Stomach (tissue), 19 donors: ENCODE results near the gene ENO3. TPM values are rescaled to one million over a fixed set of nuclear protein-coding genes. Genes with fewer than 3 reads are reported as not detected.

Experiments
- DNase-seq, 2 donors: peaks; one replicate each; pipeline versions ENCODE4 v3.0.0 to v3.0.0-alpha.2; 2013 to 2019
- H3K27ac ChIP-seq, 5 donors: fragments of 200-600 bp in 4 of 5; sonication (generic) in 4 of 5; one replicate each; pipeline ENCODE4 v1.5.1; 2013 to 2019; ENCODE audit warnings: mild to moderate bottlenecking in 1 of 5, moderate library complexity in 1 of 5
- H3K27me3 ChIP-seq, 3 donors: fragments of 200-600 bp; sonication (generic); one replicate each; pipeline ENCODE4 v1.5.1; 2017 to 2019; ENCODE audit warnings: mixed run types in 1 of 3
- H3K36me3 ChIP-seq, 4 donors: fragments of 200-600 bp; sonication (generic); 1 replicate in 3 of 4; 2 replicates in 1 of 4; pipeline ENCODE4 v1.5.1; 2016 to 2019
- H3K4me1 ChIP-seq, 4 donors: fragments of 200-600 bp; sonication (generic); one replicate each; pipeline ENCODE4 v1.5.1; 2016 to 2019
- H3K4me3 ChIP-seq, 4 donors: fragments of 200-600 bp; sonication (generic) in 3 of 4; one replicate each; pipeline ENCODE4 v1.5.1; 2016 to 2019; ENCODE audit warnings: mild to moderate bottlenecking in 1 of 4
- H3K9me3 ChIP-seq, 4 donors: fragments of 200-600 bp; sonication (generic); one replicate each; pipeline ENCODE4 v1.5.1; 2016 to 2019
- CTCF ChIP-seq, 7 experiments: fragments of 450-650 bp in 4 of 7; fragments of 200-600 bp in 3 of 7; sonication (generic) in 3 of 7; IDR thresholded peaks; one replicate each; pipeline ENCODE4 v1.5.1; 2016 to 2019; ENCODE audit warnings: antibody characterized with exemption in 7 of 7, control low read depth in 2 of 7, mild to moderate bottlenecking in 1 of 7
- EP300 ChIP-seq: sonication (generic); formaldehyde crosslinking; IDR thresholded peaks from one replicate; pipeline ENCODE4 v1.6.1; 2017; ENCODE audit warnings: antibody characterized with exemption
- POLR2A ChIP-seq, 4 donors: fragments of 450-650 bp; IDR thresholded peaks; one replicate each; pipeline ENCODE4 v1.6.1; 2016; ENCODE audit warnings: antibody characterized with exemption in 4 of 4, control low read depth in 2 of 4, mild to moderate bottlenecking in 1 of 4, moderate library complexity in 1 of 4
- POLR2AphosphoS5 ChIP-seq, 3 donors: sonication (generic); formaldehyde crosslinking; IDR thresholded peaks; one replicate each; pipeline ENCODE4 v1.6.1; 2016; ENCODE audit warnings: antibody characterized with exemption in 3 of 3
- WGBS, 5 donors: extraction: QIAGEN DNeasy Blood & Tissue Kit in 3 of 5; methylation state at CpG; one replicate each; pipeline versions ENCODE4 v1.1.5 to v1.1.7; 2013 to 2018; 5-methylcytosine and 5-hydroxymethylcytosine counted together
- intact Hi-C: fragments of 100-400 bp; cut with DNase I; formaldehyde crosslinking; loops from one replicate; pipeline ENCODE4 v1.15.1; 2023; ENCODE audit warnings: low total_unique reads
- long read RNA-seq, 10 donors: transcript quantifications; one replicate each; lab custom pipeline, GENCODE V29; 2026
- polyA plus RNA-seq, 3 donors: library from polyadenylated mRNA; stranded (reverse); fragments of 200-250 nt; gene quantifications; one replicate each; pipeline ENCODE4 v1.2.3, GENCODE V29; 2013
- total RNA-seq, 5 donors: library from RNA; depleted of rRNA; stranded (reverse); fragments of >200 nt; gene quantifications; one replicate each; pipeline versions ENCODE4 v1.1.0 to v1.2.3, GENCODE V29; 2014 to 2016
- donor health status: healthy with polysubstance abuse.
- donor health status: Bipolar disorder and iron deficiency.
- donor health status: healthy.

Gene ENO3
- 10 to 100 TPM in 1 of 5 donors, 1 to 10 TPM in 3, not detected in 1; 1.8 to 12.1 (median 5.8) TPM for total RNA-seq
- 10 to 100 TPM in 1 of 3 donors, 1 to 10 TPM in 2; 6.6 to 11.3 (median 10.0) TPM for polyA plus RNA-seq
- long read RNA-seq, donor 1, partial matches to known transcripts = 0 of 4 reads
- long read RNA-seq, donor 1, other reads (novel, unspliced or antisense) = 0 of 4 reads
- long read RNA-seq, donor 2, transcript ENO3-216 (3 exons, 726 nt) = major isoform, 5 of 6 reads
- long read RNA-seq, donor 2, partial matches to known transcripts = 0 of 6 reads
- long read RNA-seq, donor 2, other reads (novel, unspliced or antisense) = 0 of 6 reads
- long read RNA-seq, donor 3, transcript ENO3-216 (3 exons, 726 nt) = major isoform, 5 of 5 reads
- long read RNA-seq, donor 3, partial matches to known transcripts = 0 of 5 reads
- long read RNA-seq, donor 3, other reads (novel, unspliced or antisense) = 0 of 5 reads
- long read RNA-seq, donor 4 = 0 reads
- long read RNA-seq, donor 5, partial matches to known transcripts = 0 of 3 reads
- long read RNA-seq, donor 5, other reads (novel, unspliced or antisense) = 0 of 3 reads
- long read RNA-seq, donor 6, transcript ENO3-216 (3 exons, 726 nt) = major isoform, 7 of 206 reads
- long read RNA-seq, donor 6, partial matches to known transcripts = 48 of 206 reads
- long read RNA-seq, donor 6, other reads (novel, unspliced or antisense) = 149 of 206 reads
- long read RNA-seq, donor 7, partial matches to known transcripts = 0 of 3 reads
- long read RNA-seq, donor 7, other reads (novel, unspliced or antisense) = 0 of 3 reads
- long read RNA-seq, donor 8, partial matches to known transcripts = 0 of 4 reads
- long read RNA-seq, donor 8, other reads (novel, unspliced or antisense) = 0 of 4 reads
- long read RNA-seq, donor 9, partial matches to known transcripts = 0 of 3 reads
- long read RNA-seq, donor 9, other reads (novel, unspliced or antisense) = 0 of 3 reads
- long read RNA-seq, donor 10, partial matches to known transcripts = 0 of 3 reads
- long read RNA-seq, donor 10, other reads (novel, unspliced or antisense) = 0 of 3 reads

DNA sequence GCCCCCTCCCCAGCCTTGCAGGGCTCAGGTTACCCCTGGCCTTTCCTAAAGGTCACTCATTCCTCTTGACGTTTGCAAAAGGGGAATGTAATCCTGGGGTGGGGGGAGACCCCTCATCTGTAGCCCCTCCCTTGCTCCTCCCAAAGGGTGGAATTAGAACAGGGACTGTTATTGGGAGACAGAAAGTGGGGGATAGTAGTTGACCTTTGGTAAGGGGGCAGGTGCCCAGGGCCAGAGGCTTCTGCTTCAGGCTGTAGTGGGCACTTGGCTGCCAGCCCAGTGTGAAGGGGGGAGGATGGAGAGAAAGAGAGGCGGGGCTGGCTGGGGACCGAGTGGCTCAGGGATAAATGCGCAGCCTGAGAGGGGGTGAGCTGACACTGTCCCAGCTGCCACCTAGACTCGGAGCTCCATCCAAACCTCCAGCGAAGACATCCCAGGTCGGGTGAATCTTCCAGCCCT is at the start of gene ENO3:
ENO3 (plus strand) TSS at position 374 of the 459 bp plus-strand sequence. CDS start 711 bp downstream, outside the sequence.
- intact Hi-C loops = no loop called here
- WGBS, 5 donors = 48 to 59% (median 53%) methylated on average over 7 of the region's 7 CpGs
- peaks cover 24 to 42% (median 34%) of the 10 kb centered on the region in 4 donors for H3K4me1 ChIP-seq
- peak within 1 kb of the TSS; percentile 82 to 100 (median 100) for H3K4me3 ChIP-seq
- peak within 1 kb of the TSS; percentile 96 to 100 (median 99) for H3K27ac ChIP-seq
- H3K9me3 ChIP-seq = no peaks in the 10 kb centered on the region
- DNase-seq = peak in 1 of 2 donors; percentile 44
- peaks cover 9 to 14% (median 11%) of the 10 kb centered on the region in 4 donors for H3K36me3 ChIP-seq
- TF ChIP-seq POLR2AphosphoS5 (IDR thresholded peaks at IDR 0.05) (no peak), POLR2A (IDR thresholded peaks at IDR 0.05) (no peak), CTCF (IDR thresholded peaks at IDR 0.05) (no peak), EP300 (no peak)
- no peaks in the 10 kb centered on the region for H3K27me3 ChIP-seq

- H3K27me3 ChIP-seq = peaks cover 0 to 44% (median 0%) of the 10 kb centered on the region in 3 donors
Measured at GRCh38 chr17:4901648-4902344, 49.1 kb upstream of the ENO3 start.

GRCh38 chr17:4902540-4902939 is 48.4 kb upstream of the ENO3 start:
- intact Hi-C loops = loop anchor here (10.0 kb wide), 1 partner anchor 72 kb away; no protein-coding TSS in a partner anchor
- H3K9me3 ChIP-seq = no peaks in the 10 kb centered on the region
- TF ChIP-seq EP300 (no peak), CTCF (IDR thresholded peaks at IDR 0.05) (no peak), POLR2A (IDR thresholded peaks at IDR 0.05) (no peak), POLR2AphosphoS5 (IDR thresholded peaks at IDR 0.05) (no peak)
- H3K4me3 ChIP-seq = no peak overlapping the region
- DNase-seq = no peak
- WGBS, 5 donors = 48 to 69% (median 61%) methylated on average over 7 to 8 of the region's 8 CpGs
- peaks cover 0 to 44% (median 0%) of the 10 kb centered on the region in 3 donors for H3K27me3 ChIP-seq
- peaks cover 0 to 2% (median under 1%) of the 10 kb centered on the region in 4 donors for H3K36me3 ChIP-seq
- peaks cover 20 to 54% (median 44%) of the 10 kb centered on the region in 4 donors for H3K4me1 ChIP-seq
- peak overlapping the region in 3 of 5 donors; percentile 8 to 71 (median 30) for H3K27ac ChIP-seq

More at GRCh38 chr17:4901648-4902344, 49.1 kb upstream of the ENO3 start:
- H3K27ac ChIP-seq = peak overlapping the region in 4 of 5 donors; percentile 24 to 71 (median 46)
- 38 to 56% (median 44%) methylated on average over 30 to 48 of the region's 48 CpGs for WGBS, 5 donors
- H3K4me1 ChIP-seq = peaks cover 20 to 54% (median 44%) of the 10 kb centered on the region in 4 donors
- no peak overlapping the region for H3K4me3 ChIP-seq
- peaks cover 3 to 9% (median 8%) of the 10 kb centered on the region in 4 donors for H3K36me3 ChIP-seq
- intact Hi-C loops = loop anchor here (10.0 kb wide), 1 partner anchor 73 kb away; no protein-coding TSS in a partner anchor
- no peaks in the 10 kb centered on the region for H3K9me3 ChIP-seq
- DNase-seq = peak in 1 of 2 donors; percentile 65
- TF ChIP-seq CTCF (IDR thresholded peaks at IDR 0.05) (no peak), POLR2AphosphoS5 (IDR thresholded peaks at IDR 0.05) (no peak), POLR2A (IDR thresholded peaks at IDR 0.05) (no peak), EP300 (no peak)
